Bronchial epithelial cell (primary cell): Measurements from ENCODE around the gene PRELID2. TPM values are rescaled to one million over a fixed set of nuclear protein-coding genes. Genes with fewer than 3 reads are reported as not detected.
"Not testable (repeated sequence)": the region's sequence is repeated elsewhere in the genome, so short reads cannot be mapped to it uniquely, and the experiment has no call there.

Source experiments
- DNase-seq: peaks from one replicate; pipeline ENCODE4 v3.0.0-alpha.2; 2010; ENCODE audit warnings: low read depth
- FAIRE-seq: peaks from 2 replicates; lab custom pipeline; 2011; peaks lifted over from hg19 to GRCh38; lab: Jason Lieb, UNC
- H3K27me3 ChIP-seq: 2 replicates; pipeline ENCODE4 v1.5.1; 2011; ENCODE audit warnings: low read length; ENCODE audit not compliant: control insufficient read depth, insufficient read depth
- H3K36me3 ChIP-seq: 2 replicates; pipeline ENCODE4 v1.5.1; 2011; ENCODE audit warnings: low read length; ENCODE audit not compliant: control insufficient read depth, insufficient read depth
- H3K4me3 ChIP-seq: 2 replicates; pipeline ENCODE4 v1.5.1; 2011; ENCODE audit warnings: mild to moderate bottlenecking, low read depth, low read length, control low read depth
- CTCF ChIP-seq: IDR thresholded peaks from 2 replicates; pipeline ENCODE4 v1.5.1; 2011; ENCODE audit warnings: mild to moderate bottlenecking, moderate library complexity, low read length, control low read depth, inconsistent platforms; ENCODE audit not compliant: insufficient read depth, severe bottlenecking
- total RNA-seq: library from RNA; depleted of rRNA; stranded (reverse); fragments of >200 nt; gene quantifications from 2 replicates; pipeline ENCODE4 v1.2.1, GENCODE V29; 2014

PRELID2 gene
- total RNA-seq, 1 donor from 2014 or later, result 12.4 TPM

DNA sequence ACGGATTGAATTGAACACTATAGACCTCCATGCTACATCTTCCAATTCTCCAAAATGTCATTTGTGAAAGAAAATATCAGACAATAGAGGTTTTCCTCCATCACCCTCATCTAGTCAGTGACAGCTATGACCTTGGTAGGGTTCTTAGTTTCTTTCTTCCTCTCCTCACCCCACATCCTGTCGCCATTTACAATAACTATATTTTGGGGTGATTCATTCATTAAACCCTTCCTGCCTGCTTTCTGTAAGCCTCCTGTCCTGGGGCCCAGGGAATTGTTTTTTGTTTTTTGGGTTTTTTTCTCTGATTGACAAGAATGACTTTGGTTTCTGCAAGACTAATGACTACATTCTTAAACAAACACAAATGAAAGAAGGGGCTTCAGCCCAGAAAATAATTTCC is 82.6 kb downstream of the PRELID2 start:
- Histone ChIP-seq H3K27me3 (no peaks in the 10 kb centered on the region), H3K4me3 (no peak overlapping the region), H3K36me3 (no peaks in the 10 kb centered on the region)
- no peak for DNase-seq
- no peak for TF ChIP-seq CTCF
- FAIRE-seq, result no peak

DNA sequence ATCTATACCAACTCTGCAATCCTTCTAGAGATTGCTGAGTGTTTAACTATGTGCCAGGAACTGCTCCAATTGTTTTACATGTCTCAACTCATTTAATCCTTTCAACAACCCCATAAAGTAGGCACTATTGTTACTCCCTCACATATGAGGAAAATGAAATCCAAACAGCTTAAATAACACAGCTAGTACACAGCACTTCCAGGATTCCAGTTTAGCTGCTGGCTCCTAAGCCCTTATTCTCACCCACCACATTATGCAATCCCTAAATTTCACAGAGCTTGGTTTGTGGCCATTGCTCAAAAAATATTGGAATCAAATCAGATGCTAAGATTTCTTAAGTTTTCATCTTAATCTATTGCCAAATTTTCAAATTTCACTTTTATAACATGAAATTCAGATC is 84.9 kb downstream of the PRELID2 start:
- H3K27me3 ChIP-seq, result no peaks in the 10 kb centered on the region
- TF ChIP-seq CTCF, result no peak
- H3K4me3 ChIP-seq, result no peak overlapping the region
- no peaks in the 10 kb centered on the region for H3K36me3 ChIP-seq
- DNase-seq (no peak), FAIRE-seq (no peak)

- no peak for FAIRE-seq
- Histone ChIP-seq H3K36me3 (no peaks in the 10 kb centered on the region), H3K4me3 (no peak overlapping the region), H3K27me3 (no peaks in the 10 kb centered on the region)
- DNase-seq, result no peak
- TF ChIP-seq CTCF, result no peak
Measured at GRCh38 chr5:145743396-145744061, 91.6 kb downstream of the PRELID2 start.

DNA sequence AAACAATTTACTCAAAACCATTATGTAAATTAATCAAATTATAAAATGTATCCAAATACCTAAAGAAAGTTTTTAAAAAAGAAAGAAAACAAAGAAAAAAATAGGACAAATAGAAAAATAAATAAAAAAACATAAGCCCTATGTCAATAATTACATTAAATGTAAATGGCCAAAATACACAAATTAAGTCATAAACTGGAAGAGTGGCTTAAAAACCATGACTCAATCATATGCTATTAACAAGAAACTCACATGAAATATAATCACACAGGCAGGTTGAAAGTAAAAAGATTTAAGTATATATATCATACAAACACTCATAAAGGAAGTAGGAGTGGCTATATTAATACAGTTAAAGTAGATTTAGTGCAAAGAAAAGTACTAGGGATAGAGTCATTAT is 95.3 kb downstream of the PRELID2 start:
- no peaks in the 10 kb centered on the region for H3K27me3 ChIP-seq
- TF ChIP-seq CTCF, result no peak
- DNase-seq, result no peak
- FAIRE-seq, result no peak
- H3K36me3 ChIP-seq, result no peaks in the 10 kb centered on the region
- no peak overlapping the region for H3K4me3 ChIP-seq

- Histone ChIP-seq H3K4me3 (no peak overlapping the region), H3K36me3 (no peaks in the 10 kb centered on the region), H3K27me3 (no peaks in the 10 kb centered on the region)
- FAIRE-seq, result no peak
- no peak for TF ChIP-seq CTCF
- no peak for DNase-seq
Measured at GRCh38 chr5:145738227-145738626, 96.9 kb downstream of the PRELID2 start.

- FAIRE-seq, result no peak
- H3K4me3 ChIP-seq, result no peak overlapping the region
- no peaks in the 10 kb centered on the region for H3K36me3 ChIP-seq
- DNase-seq, result no peak
- no peaks in the 10 kb centered on the region for H3K27me3 ChIP-seq
- no peak for TF ChIP-seq CTCF
Measured at GRCh38 chr5:145737578-145737977, 97.6 kb downstream of the PRELID2 start.

DNA sequence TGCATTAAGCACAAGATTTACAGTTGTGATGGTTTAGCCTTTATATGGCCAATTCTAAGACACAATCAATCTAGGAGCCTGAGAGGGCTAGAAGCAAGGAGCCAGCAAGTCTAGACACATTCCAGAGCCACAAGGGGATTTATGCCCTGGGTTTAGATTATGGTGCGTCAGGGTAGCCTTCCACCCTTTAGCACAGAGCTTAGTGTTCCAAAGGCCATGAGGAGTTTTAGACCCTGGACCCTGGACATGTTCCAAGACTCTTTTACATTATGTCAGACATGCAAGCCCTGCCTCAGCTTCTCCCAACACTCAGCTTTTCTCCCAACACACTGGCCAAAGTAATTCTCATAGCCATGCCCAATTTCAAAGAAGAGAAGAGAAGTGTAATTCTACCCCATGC is 105.2 kb downstream of the PRELID2 start:
- FAIRE-seq, H3K36me3 ChIP-seq, H3K4me3 ChIP-seq, DNase-seq, H3K27me3 ChIP-seq: not testable (repeated sequence)
